Mesenchymal stem cell (in vitro differentiated cells and primary cell): ENCODE measurements around the gene CTDSPL2.

ENCODE experiments used
- DNase-seq: peaks from one replicate; pipeline ENCODE4 v3.0.0-alpha.2; 2013
- H2AFZ ChIP-seq: one replicate; pipeline ENCODE4 v1.6.1; 2013; ENCODE audit warnings: low read depth, mild to moderate bottlenecking, control low read depth, inconsistent platforms, low read length, moderate library complexity
- H2AK5ac ChIP-seq: 2 replicates; pipeline ENCODE4 v1.6.1; 2013; ENCODE audit warnings: low read length, moderate library complexity, mild to moderate bottlenecking, inconsistent platforms; ENCODE audit not compliant: severe bottlenecking
- H2BK120ac ChIP-seq: one replicate; pipeline ENCODE4 v1.6.1; 2013; ENCODE audit warnings: low read depth, mild to moderate bottlenecking, inconsistent platforms, low read length, moderate library complexity
- H2BK12ac ChIP-seq, 2 experiments: one replicate each; pipeline ENCODE4 v1.6.1; 2013; ENCODE audit warnings: inconsistent platforms in 2 of 2, low read length in 2 of 2, mild to moderate bottlenecking in 2 of 2, moderate library complexity in 2 of 2, control low read depth in 1 of 2
- H2BK15ac ChIP-seq: one replicate; pipeline ENCODE4 v1.6.1; 2013; ENCODE audit warnings: mild to moderate bottlenecking, low read depth, inconsistent platforms; ENCODE audit not compliant: poor library complexity, severe bottlenecking
- H2BK5ac ChIP-seq: 2 replicates; pipeline ENCODE4 v1.6.1; 2013; ENCODE audit warnings: low read depth, mild to moderate bottlenecking, low read length, control low read depth, inconsistent platforms; ENCODE audit not compliant: poor library complexity, severe bottlenecking
- H3K14ac ChIP-seq, 2 experiments: one replicate each; pipeline ENCODE4 v1.6.1; 2013; ENCODE audit warnings: inconsistent platforms in 2 of 2, low read length in 2 of 2, control low read depth in 1 of 2, mild to moderate bottlenecking in 1 of 2, moderate library complexity in 1 of 2
- H3K18ac ChIP-seq, 2 experiments: one replicate each; pipeline ENCODE4 v1.6.1; 2013; ENCODE audit warnings: inconsistent platforms in 2 of 2, low read length in 2 of 2, control low read depth in 1 of 2, low read depth in 1 of 2, mild to moderate bottlenecking in 1 of 2
- H3K23ac ChIP-seq, 2 experiments: one replicate each; pipeline ENCODE4 v1.6.1; 2013; ENCODE audit warnings: inconsistent platforms in 2 of 2, low read length in 2 of 2, mild to moderate bottlenecking in 2 of 2, moderate library complexity in 2 of 2, control low read depth in 1 of 2
- H3K27ac ChIP-seq: 2 replicates; pipeline ENCODE4 v1.5.1; 2013; ENCODE audit warnings: mild to moderate bottlenecking, moderate library complexity, low read length, control low read depth, inconsistent platforms; ENCODE audit not compliant: poor library complexity, severe bottlenecking
- H3K27me3 ChIP-seq, 2 experiments: 2 replicates each; pipeline versions ENCODE4 v1.6.1 to v1.7.0; 2013; ENCODE audit warnings: low read length in 2 of 2, mild to moderate bottlenecking in 2 of 2, moderate library complexity in 2 of 2, control low read depth in 1 of 2, inconsistent platforms in 1 of 2; ENCODE audit not compliant: control insufficient read depth in 1 of 2, insufficient read depth in 1 of 2
- H3K36me3 ChIP-seq, 2 experiments: 2 replicates each; pipeline versions ENCODE4 v1.6.1 to v1.7.0; 2013; ENCODE audit warnings: low read length in 2 of 2, control low read depth in 1 of 2, inconsistent platforms in 1 of 2, low read depth in 1 of 2, mild to moderate bottlenecking in 1 of 2; ENCODE audit not compliant: insufficient read depth in 2 of 2, control insufficient read depth in 1 of 2
- H3K4ac ChIP-seq, 2 experiments: one replicate each; pipeline ENCODE4 v1.6.1; 2013; ENCODE audit warnings: inconsistent platforms in 2 of 2, low read length in 2 of 2, mild to moderate bottlenecking in 2 of 2, moderate library complexity in 2 of 2, control low read depth in 1 of 2, low read depth in 1 of 2
- H3K4me1 ChIP-seq: 2 replicates; pipeline ENCODE4 v1.6.1; 2013; ENCODE audit warnings: low read depth, low read length, control low read depth; ENCODE audit not compliant: control insufficient read depth, insufficient read depth
- H3K4me2 ChIP-seq: 2 replicates; pipeline ENCODE4 v1.6.1; 2013; ENCODE audit warnings: low read length, mild to moderate bottlenecking, inconsistent platforms; ENCODE audit not compliant: poor library complexity, severe bottlenecking
- H3K4me3 ChIP-seq, 2 experiments: 2 replicates each; pipeline versions ENCODE4 v1.5.1 to v1.7.0; 2013; ENCODE audit warnings: low read length in 2 of 2, mild to moderate bottlenecking in 2 of 2, control low read depth in 1 of 2, low read depth in 1 of 2; ENCODE audit not compliant: insufficient read depth in 1 of 2
- H3K79me1 ChIP-seq: replicated peaks from 2 replicates; pipeline ENCODE4 v1.6.1; 2013; ENCODE audit warnings: mild to moderate bottlenecking, control low read depth, low read length, inconsistent platforms; ENCODE audit not compliant: poor library complexity, severe bottlenecking
- H3K9ac ChIP-seq: 2 replicates; pipeline ENCODE4 v1.7.0; 2013; ENCODE audit warnings: mild to moderate bottlenecking, low read length, moderate library complexity
- H3K9me3 ChIP-seq: 2 replicates; pipeline ENCODE4 v1.7.0; 2013; ENCODE audit warnings: mild to moderate bottlenecking, low read length; ENCODE audit not compliant: control insufficient read depth
- H4K8ac ChIP-seq: one replicate; pipeline ENCODE4 v1.6.1; 2013; ENCODE audit warnings: inconsistent platforms, mild to moderate bottlenecking, low read length, moderate library complexity
- H4K91ac ChIP-seq: one replicate; pipeline ENCODE4 v1.6.1; 2013; ENCODE audit warnings: mild to moderate bottlenecking, low read length, inconsistent platforms
- WGBS: methylation state at CpG from one replicate; pipeline ENCODE4 v1.1.7; 2013; ENCODE audit warnings: mixed read lengths; 5-methylcytosine and 5-hydroxymethylcytosine counted together

The CTDSPL2 gene

GRCh38 chr15:44394562-44394961 is 32.9 kb upstream of the CTDSPL2 start:
- Histone ChIP-seq H3K14ac (no peak overlapping the region), H3K9me3 (no peaks in the 10 kb centered on the region), H3K79me1 (peaks cover 2% of the 10 kb centered on the region)

GRCh38 chr15:44397869-44398268 is 29.6 kb upstream of the CTDSPL2 start:
- no CpG with 5 or more reads among the region's 1 CpG for WGBS
- no peak overlapping the region for H2AK5ac ChIP-seq

More at GRCh38 chr15:44394562-44394961, 32.9 kb upstream of the CTDSPL2 start:
- no CpG with 5 or more reads among the region's 1 CpG for WGBS
- no peak overlapping the region for H2BK12ac ChIP-seq
- H2BK120ac ChIP-seq, result no peak overlapping the region
- no peak overlapping the region for H2BK5ac ChIP-seq
- H3K23ac ChIP-seq, result no peak overlapping the region
- H3K4me2 ChIP-seq, result no peak overlapping the region
- H3K4me1 ChIP-seq, result no peaks in the 10 kb centered on the region
- H4K91ac ChIP-seq, result no peak overlapping the region
- peaks cover 10 to 15% of the 10 kb centered on the region in 2 experiments for H3K36me3 ChIP-seq
- H2AFZ ChIP-seq, result no peak overlapping the region
- no peak overlapping the region for H3K27ac ChIP-seq
- H3K27me3 ChIP-seq, result no peaks in the 10 kb centered on the region
- no peak for DNase-seq
- no peak overlapping the region for H3K4me3 ChIP-seq
- no peak overlapping the region for H3K9ac ChIP-seq
- H2AK5ac ChIP-seq, result no peak overlapping the region
- no peak overlapping the region for H3K4ac ChIP-seq
- no peak overlapping the region for H3K18ac ChIP-seq
- H2BK15ac ChIP-seq, result no peak overlapping the region
- H4K8ac ChIP-seq, result no peak overlapping the region

GRCh38 chr15:44414001-44414400 is 13.4 kb upstream of the CTDSPL2 start:
- H2AFZ ChIP-seq, result no peak overlapping the region
- H3K4me3 ChIP-seq, result no peak overlapping the region
- no peaks in the 10 kb centered on the region for H3K9me3 ChIP-seq
- H4K91ac ChIP-seq, result no peak overlapping the region
- no peak overlapping the region for H2BK5ac ChIP-seq
- whole genome bisulfite sequencing, result 100% methylated on average over 2 of the region's 3 CpGs
- peaks cover 12 to 13% of the 10 kb centered on the region in 2 experiments for H3K36me3 ChIP-seq
- no peak overlapping the region for H3K14ac ChIP-seq
- H4K8ac ChIP-seq, result no peak overlapping the region
- H3K4me2 ChIP-seq, result no peak overlapping the region
- H2BK120ac ChIP-seq, result no peak overlapping the region
- DNase-seq, result no peak
- no peak overlapping the region for H3K27ac ChIP-seq
- H3K4ac ChIP-seq, result no peak overlapping the region
- no peaks in the 10 kb centered on the region for H3K27me3 ChIP-seq
- H3K9ac ChIP-seq, result no peak overlapping the region
- no peaks in the 10 kb centered on the region for H3K4me1 ChIP-seq
- no peak overlapping the region for H3K18ac ChIP-seq
- H2BK15ac ChIP-seq, result no peak overlapping the region
- no peaks in the 10 kb centered on the region for H3K79me1 ChIP-seq
- H3K23ac ChIP-seq, result no peak overlapping the region
- no peak overlapping the region for H2AK5ac ChIP-seq
- no peak overlapping the region for H2BK12ac ChIP-seq

More at GRCh38 chr15:44397869-44398268, 29.6 kb upstream of the CTDSPL2 start:
- no peak overlapping the region for H3K14ac ChIP-seq
- no peak overlapping the region for H2BK15ac ChIP-seq
- no peak overlapping the region for H3K9ac ChIP-seq
- no peak overlapping the region for H3K18ac ChIP-seq
- no peak overlapping the region for H3K27ac ChIP-seq
- no peak overlapping the region for H4K91ac ChIP-seq
- H2BK120ac ChIP-seq, result no peak overlapping the region
- no peak overlapping the region for H4K8ac ChIP-seq
- no peaks in the 10 kb centered on the region for H3K27me3 ChIP-seq
- H2AFZ ChIP-seq, result no peak overlapping the region
- no peak overlapping the region for H3K4me2 ChIP-seq
- H2BK12ac ChIP-seq, result no peak overlapping the region
- H3K36me3 ChIP-seq, result peaks cover 6 to 12% of the 10 kb centered on the region in 2 experiments
- no peak overlapping the region for H3K23ac ChIP-seq
- H3K79me1 ChIP-seq, result peaks cover 3% of the 10 kb centered on the region
- no peak for DNase-seq
- no peaks in the 10 kb centered on the region for H3K9me3 ChIP-seq
- H3K4me1 ChIP-seq, result no peaks in the 10 kb centered on the region
- no peak overlapping the region for H3K4ac ChIP-seq
- H2BK5ac ChIP-seq, result no peak overlapping the region
- no peak overlapping the region for H3K4me3 ChIP-seq

GRCh38 chr15:44427756-44428724 is 611 bp downstream of the CTDSPL2 start:
- Histone ChIP-seq H2BK15ac (no peak overlapping the region), H3K9me3 (no peaks in the 10 kb centered on the region), H3K18ac (peak overlapping the region in 1 of 2 experiments; percentile 98), H3K79me1 (no peaks in the 10 kb centered on the region), H3K27ac (peak overlapping the region; percentile 100), H2BK12ac (peak overlapping the region in 1 of 2 experiments; percentile 57), H3K4me2 (peak overlapping the region; percentile 53), H2BK120ac (no peak overlapping the region), H2BK5ac (no peak overlapping the region), H3K9ac (peak overlapping the region; percentile 99), H2AFZ (peak overlapping the region; percentile 89), H3K23ac (no peak overlapping the region), H3K4me1 (peaks cover 4% of the 10 kb centered on the region), H3K14ac (no peak overlapping the region), H3K4ac (peak overlapping the region in 1 of 2 experiments; percentile 89), H3K27me3 (no peaks in the 10 kb centered on the region), H3K36me3 (peaks cover 0 to 7% of the 10 kb centered on the region in 2 experiments), H2AK5ac (no peak overlapping the region), H3K4me3 (peak overlapping the region; percentile 69 to 98), H4K8ac (peak overlapping the region; percentile 4), H4K91ac (peak overlapping the region; percentile 44)
- 2% methylated on average over 22 of the region's 27 CpGs for WGBS
- DNase-seq, result peak; percentile 47
